Tibial nerve (tissue), 4 donors: ENCODE results near the gene BLVRB. TPM values are rescaled to one million over a fixed set of nuclear protein-coding genes. Genes with fewer than 3 reads are reported as not detected.

ENCODE experiments used
- DNase-seq, 2 donors: peaks; one replicate each; pipeline ENCODE4 v3.0.0-alpha.2; 2019; ENCODE audit warnings: low spot score in 2 of 2
- H3K27ac ChIP-seq, 4 donors: fragments of 200-600 bp; sonication (generic) in 3 of 4; one replicate each; pipeline ENCODE4 v1.5.1; 2017 to 2019; ENCODE audit warnings: mild to moderate bottlenecking in 1 of 4
- H3K27me3 ChIP-seq, 2 donors: fragments of 200-600 bp; sonication (generic) in 1 of 2; one replicate each; pipeline versions ENCODE4 v1.5.1 to v1.6.0; 2017 to 2019
- H3K36me3 ChIP-seq, 3 donors: fragments of 200-600 bp; sonication (generic); one replicate each; pipeline ENCODE4 v1.5.1; 2018 to 2019
- H3K4me1 ChIP-seq, 4 donors: fragments of 200-600 bp; sonication (generic) in 3 of 4; one replicate each; pipeline ENCODE4 v1.5.1; 2017 to 2019
- H3K4me3 ChIP-seq, 4 donors: fragments of 200-600 bp; sonication (generic) in 3 of 4; one replicate each; pipeline ENCODE4 v1.5.1; 2017 to 2019; ENCODE audit warnings: mild to moderate bottlenecking in 1 of 4, moderate library complexity in 1 of 4
- H3K9me3 ChIP-seq, 4 donors: fragments of 200-600 bp; sonication (generic) in 3 of 4; one replicate each; pipeline ENCODE4 v1.5.1; 2017 to 2019
- EP300 ChIP-seq, 2 donors: sonication (generic); formaldehyde crosslinking; IDR thresholded peaks; one replicate each; pipeline ENCODE4 v1.6.1; 2017; ENCODE audit warnings: antibody characterized with exemption in 2 of 2, mild to moderate bottlenecking in 1 of 2
- POLR2A ChIP-seq, 2 donors: fragments of 450-650 bp; IDR thresholded peaks; one replicate each; pipeline ENCODE4 v1.6.1; 2017; ENCODE audit warnings: antibody characterized with exemption in 2 of 2, mild to moderate bottlenecking in 2 of 2, moderate library complexity in 2 of 2
- WGBS, 2 donors: methylation state at CpG; one replicate each; pipeline ENCODE4 v1.1.5; 2018; 5-methylcytosine and 5-hydroxymethylcytosine counted together
- total RNA-seq, 4 donors: library from RNA; depleted of rRNA; stranded (reverse); fragments of >200 nt; gene quantifications; one replicate each; pipeline ENCODE4 v1.1.0, GENCODE V29; 2016
- TF ChIP-seq, protein P1 (sequence below), 5 experiments: fragments of 200-600 bp in 3 of 5; fragments of 450-650 bp in 2 of 5; sonication (generic) in 3 of 5; IDR thresholded peaks; one replicate each; pipeline ENCODE4 v1.5.1; 2016 to 2019; ENCODE audit warnings: antibody characterized with exemption in 5 of 5, mild to moderate bottlenecking in 3 of 5, moderate library complexity in 2 of 5

Gene BLVRB
- total RNA-seq, 4 donors from 2014 or later, result 219 to 299 (median 244) TPM

DNA sequence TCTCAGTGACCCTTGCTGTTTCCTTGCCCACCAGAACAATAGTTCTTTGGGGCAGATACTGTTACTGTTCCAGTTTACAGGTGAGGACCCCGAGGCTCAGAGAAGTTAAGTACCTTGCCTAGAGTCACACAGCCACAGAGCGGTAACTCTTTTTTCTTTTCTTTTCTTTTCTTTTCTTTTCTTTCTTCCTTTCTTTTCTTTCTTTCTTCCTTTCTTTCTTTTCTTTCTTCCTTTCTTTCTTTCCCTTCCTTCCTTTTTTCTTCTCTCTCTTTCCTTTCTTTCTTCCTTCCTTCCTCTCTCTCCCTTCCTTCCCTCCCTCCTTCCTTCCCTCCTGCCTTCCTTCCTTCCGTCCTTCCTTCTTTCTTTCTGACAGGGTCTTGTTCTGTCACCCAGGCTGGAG is 47.5 kb downstream of the BLVRB start:
- no peak for DNase-seq
- 85 to 87% methylated on average over 3 of the region's 3 CpGs for WGBS, 2 donors
- Histone ChIP-seq H3K27me3 (peaks cover 0 to 4% of the 10 kb centered on the region in 2 donors), H3K27ac (peak overlapping the region in 2 of 4 donors; percentile 95), H3K4me1 (peaks cover 0 to 47% (median 12%) of the 10 kb centered on the region in 4 donors), H3K36me3 (peaks cover 0 to 9% (median 4%) of the 10 kb centered on the region in 3 donors), H3K9me3 (no peaks in the 10 kb centered on the region), H3K4me3 (no peak overlapping the region)
- TF ChIP-seq, protein P1, sequence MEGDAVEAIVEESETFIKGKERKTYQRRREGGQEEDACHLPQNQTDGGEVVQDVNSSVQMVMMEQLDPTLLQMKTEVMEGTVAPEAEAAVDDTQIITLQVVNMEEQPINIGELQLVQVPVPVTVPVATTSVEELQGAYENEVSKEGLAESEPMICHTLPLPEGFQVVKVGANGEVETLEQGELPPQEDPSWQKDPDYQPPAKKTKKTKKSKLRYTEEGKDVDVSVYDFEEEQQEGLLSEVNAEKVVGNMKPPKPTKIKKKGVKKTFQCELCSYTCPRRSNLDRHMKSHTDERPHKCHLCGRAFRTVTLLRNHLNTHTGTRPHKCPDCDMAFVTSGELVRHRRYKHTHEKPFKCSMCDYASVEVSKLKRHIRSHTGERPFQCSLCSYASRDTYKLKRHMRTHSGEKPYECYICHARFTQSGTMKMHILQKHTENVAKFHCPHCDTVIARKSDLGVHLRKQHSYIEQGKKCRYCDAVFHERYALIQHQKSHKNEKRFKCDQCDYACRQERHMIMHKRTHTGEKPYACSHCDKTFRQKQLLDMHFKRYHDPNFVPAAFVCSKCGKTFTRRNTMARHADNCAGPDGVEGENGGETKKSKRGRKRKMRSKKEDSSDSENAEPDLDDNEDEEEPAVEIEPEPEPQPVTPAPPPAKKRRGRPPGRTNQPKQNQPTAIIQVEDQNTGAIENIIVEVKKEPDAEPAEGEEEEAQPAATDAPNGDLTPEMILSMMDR (IDR thresholded peaks at IDR 0.05), result no peak
- no peak for TF ChIP-seq EP300 (IDR thresholded peaks at IDR 0.05)
- no peak for TF ChIP-seq POLR2A (IDR thresholded peaks at IDR 0.05)

DNA sequence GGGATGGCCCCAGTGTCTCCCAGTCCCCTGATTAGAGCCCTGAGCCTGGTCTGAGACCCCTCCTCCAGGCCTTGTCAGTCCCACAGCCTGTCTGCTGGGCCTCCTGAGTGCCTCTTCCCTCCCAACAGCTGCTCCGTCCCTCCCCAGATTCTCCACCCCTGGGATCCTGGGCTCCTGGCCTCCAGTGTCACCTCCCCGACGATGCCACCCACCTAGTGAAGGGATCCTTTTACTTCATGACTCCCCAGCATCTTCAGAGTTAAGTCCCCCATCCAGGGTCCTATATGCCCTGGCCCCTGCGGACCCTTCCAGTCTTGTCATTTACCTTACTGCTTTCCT is 47.9 kb downstream of the BLVRB start:
- Histone ChIP-seq H3K27ac (peak overlapping the region; percentile 59 to 95 (median 82)), H3K4me1 (peaks cover 0 to 43% (median 9%) of the 10 kb centered on the region in 4 donors)

DNA sequence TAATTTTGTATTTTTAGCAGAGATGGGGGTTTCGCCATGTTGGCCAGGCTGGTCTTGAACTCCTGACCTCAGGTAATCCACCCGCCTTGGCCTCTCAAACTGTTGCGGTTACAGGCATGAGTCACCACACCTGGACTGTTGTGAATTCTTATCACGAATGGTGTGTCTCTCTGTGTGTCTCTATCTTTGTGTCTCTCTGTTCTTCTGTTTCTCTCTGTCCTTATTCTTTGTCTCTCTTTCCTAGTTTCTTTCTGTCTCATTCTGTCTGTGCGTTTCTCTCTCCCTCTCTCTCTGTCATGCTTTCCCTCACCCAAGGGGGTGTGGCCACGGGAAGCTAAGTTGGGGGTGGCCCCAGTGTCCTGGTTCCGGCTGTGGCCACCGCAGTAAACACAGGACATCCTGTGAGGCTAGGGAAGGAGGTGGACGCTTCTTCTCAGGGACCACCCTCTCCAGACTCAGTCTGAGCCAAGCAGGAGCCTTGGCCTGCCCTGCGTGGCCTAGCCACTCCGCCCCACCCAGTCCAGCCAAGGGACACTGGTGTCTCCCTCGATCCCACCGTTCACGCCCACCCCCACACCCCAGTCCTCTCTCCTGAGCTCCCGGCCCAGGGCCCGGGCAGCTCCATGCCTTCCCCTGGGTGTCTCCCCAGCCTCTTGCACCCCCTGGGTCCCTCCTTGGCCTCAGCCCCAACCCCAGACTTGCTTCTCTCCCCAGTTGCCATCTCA is 48.5 kb downstream of the BLVRB start:
- TF ChIP-seq EP300 (IDR thresholded peaks at IDR 0.05) (peak in 1 of 2 donors; percentile 60), POLR2A (IDR thresholded peaks at IDR 0.05) (peak in 1 of 2 donors; percentile 58)
- TF ChIP-seq, protein P1 (IDR thresholded peaks at IDR 0.05), result no peak
- peak; percentile 46 to 47 for DNase-seq
- 32 to 40% methylated on average over 15 to 16 of the region's 16 CpGs for WGBS, 2 donors
- Histone ChIP-seq H3K4me3 (no peak overlapping the region), H3K36me3 (no peaks in the 10 kb centered on the region), H3K9me3 (no peaks in the 10 kb centered on the region), H3K27me3 (peaks cover 0 to 7% of the 10 kb centered on the region in 2 donors), H3K4me1 (peaks cover 0 to 38% (median 7%) of the 10 kb centered on the region in 4 donors), H3K27ac (peak overlapping the region; percentile 59 to 95 (median 82))

More for the DNA sequence above, 47.9 kb downstream of the BLVRB start:
- TF ChIP-seq POLR2A (IDR thresholded peaks at IDR 0.05) (no peak), EP300 (IDR thresholded peaks at IDR 0.05) (no peak)
- TF ChIP-seq, protein P1 (IDR thresholded peaks at IDR 0.05), result no peak
- Histone ChIP-seq H3K27me3 (peaks cover 0 to 7% of the 10 kb centered on the region in 2 donors), H3K4me3 (no peak overlapping the region), H3K36me3 (peaks cover 0 to 5% (median under 1%) of the 10 kb centered on the region in 3 donors), H3K9me3 (no peaks in the 10 kb centered on the region)
- no peak for DNase-seq
- 59 to 61% methylated on average over 4 of the region's 4 CpGs for WGBS, 2 donors

DNA sequence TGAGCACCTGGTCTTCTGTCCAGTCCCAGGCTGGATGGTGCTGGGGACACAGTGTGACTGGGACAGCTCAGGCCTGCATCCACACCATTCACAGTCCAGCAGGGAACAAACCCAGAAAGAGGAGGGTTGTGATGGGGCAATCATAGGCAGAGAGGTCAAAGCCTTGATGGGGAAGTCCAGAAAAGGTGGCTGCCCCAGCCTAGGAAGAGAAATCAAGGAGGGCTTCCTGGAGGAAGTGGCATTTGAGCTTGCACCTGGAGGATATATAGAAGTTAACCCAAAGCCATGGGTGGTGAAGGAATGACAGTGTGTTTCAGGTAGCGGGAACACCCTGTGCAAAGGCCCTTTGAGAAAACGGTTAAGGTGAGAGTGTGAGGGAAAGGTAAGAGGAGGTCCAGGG is 49.8 kb downstream of the BLVRB start:
- Histone ChIP-seq H3K9me3 (no peaks in the 10 kb centered on the region), H3K27me3 (peaks cover 0 to 7% of the 10 kb centered on the region in 2 donors), H3K27ac (peak overlapping the region in 3 of 4 donors; percentile 37 to 95 (median 95)), H3K4me1 (peaks cover 0 to 43% (median 0%) of the 10 kb centered on the region in 4 donors), H3K36me3 (no peaks in the 10 kb centered on the region), H3K4me3 (no peak overlapping the region)
- no peak for TF ChIP-seq EP300 (IDR thresholded peaks at IDR 0.05)
- no peak for TF ChIP-seq POLR2A (IDR thresholded peaks at IDR 0.05)
- TF ChIP-seq, protein P1 (IDR thresholded peaks at IDR 0.05), result no peak
- WGBS, 2 donors, result 94 to 100% methylated on average over 2 of the region's 2 CpGs
- no peak for DNase-seq
